Mesendoderm (in vitro differentiated cells): Measurements from ENCODE around the gene FSTL1.

Experiments used
- DNase-seq: peaks from one replicate; pipeline ENCODE4 v3.0.0; 2013
- H2AK5ac ChIP-seq: 2 replicates; pipeline ENCODE4 v1.6.1; 2013; ENCODE audit warnings: low read length, inconsistent platforms
- H2BK120ac ChIP-seq: 2 replicates; pipeline ENCODE4 v1.6.1; 2013; ENCODE audit warnings: low read depth, mild to moderate bottlenecking, low read length, moderate library complexity, mixed read lengths
- H2BK15ac ChIP-seq: replicated peaks from 2 replicates; pipeline ENCODE4 v1.6.1; 2013; ENCODE audit warnings: low read depth, mild to moderate bottlenecking, moderate library complexity
- H2BK5ac ChIP-seq: 2 replicates; pipeline ENCODE4 v1.6.1; 2013; ENCODE audit warnings: low read length, inconsistent platforms
- H3K18ac ChIP-seq: 2 replicates; pipeline ENCODE4 v1.6.1; 2013; ENCODE audit warnings: mild to moderate bottlenecking, low read length, mixed read lengths
- H3K23ac ChIP-seq: one replicate; pipeline ENCODE4 v1.6.1; 2013; ENCODE audit warnings: low read length
- H3K27ac ChIP-seq: 2 replicates; pipeline ENCODE4 v1.5.1; 2013; ENCODE audit warnings: low read depth, mild to moderate bottlenecking, inconsistent platforms, low read length, moderate library complexity
- H3K27me3 ChIP-seq: 2 replicates; pipeline ENCODE4 v1.6.1; 2013; ENCODE audit warnings: low read length, control low read depth, mild to moderate bottlenecking, inconsistent platforms; ENCODE audit not compliant: insufficient read depth, poor library complexity
- H3K36me3 ChIP-seq: 2 replicates; pipeline ENCODE4 v1.6.1; 2013; ENCODE audit warnings: low read length, inconsistent platforms; ENCODE audit not compliant: control insufficient read depth, insufficient read depth
- H3K4ac ChIP-seq: one replicate; pipeline ENCODE4 v1.6.1; 2013; ENCODE audit warnings: low read depth, mild to moderate bottlenecking, low read length, moderate library complexity
- H3K4me1 ChIP-seq: 2 replicates; pipeline ENCODE4 v1.6.1; 2013; ENCODE audit warnings: low read depth, low read length, inconsistent platforms; ENCODE audit not compliant: control insufficient read depth
- H3K4me2 ChIP-seq: 2 replicates; pipeline ENCODE4 v1.6.1; 2013; ENCODE audit warnings: low read length
- H3K4me3 ChIP-seq: 2 replicates; pipeline ENCODE4 v1.5.1; 2013; ENCODE audit warnings: mild to moderate bottlenecking, low read length
- H3K56ac ChIP-seq: one replicate; pipeline ENCODE4 v1.6.1; 2013; ENCODE audit warnings: low read length
- H3K79me1 ChIP-seq: 2 replicates; pipeline ENCODE4 v1.6.1; 2013; ENCODE audit warnings: low read length, inconsistent platforms
- H3K79me2 ChIP-seq: 2 replicates; pipeline ENCODE4 v1.6.1; 2013; ENCODE audit warnings: mild to moderate bottlenecking, low read length; ENCODE audit not compliant: control insufficient read depth, insufficient read depth
- H3K9ac ChIP-seq: 2 replicates; pipeline ENCODE4 v1.6.1; 2013; ENCODE audit warnings: low read length, inconsistent platforms
- H4K5ac ChIP-seq: one replicate; pipeline ENCODE4 v1.6.1; 2013; ENCODE audit warnings: low read length
- H4K8ac ChIP-seq: one replicate; pipeline ENCODE4 v1.6.1; 2013; ENCODE audit warnings: low read depth, mild to moderate bottlenecking, control low read depth, low read length, moderate library complexity
- WGBS: extraction: QIAGEN DNeasy Blood & Tissue Kit; methylation state at CpG from one replicate; pipeline ENCODE4 v1.1.7; 2013; ENCODE audit warnings: low lambda C conversion rate, missing lambda C conversion rate; ENCODE audit not compliant: insufficient coverage; ENCODE audit errors: extremely low coverage; 5-methylcytosine and 5-hydroxymethylcytosine counted together

The FSTL1 gene

GRCh38 chr3:120438216-120438615 is 12.6 kb downstream of the FSTL1 start:
- H3K23ac ChIP-seq, result no peak overlapping the region
- WGBS, result no CpG with 5 or more reads among the region's 4 CpGs
- peaks cover 38% of the 10 kb centered on the region for H3K79me2 ChIP-seq
- H3K9ac ChIP-seq, result no peak overlapping the region
- DNase-seq, result no peak
- no peak overlapping the region for H3K4me3 ChIP-seq
- no peak overlapping the region for H3K56ac ChIP-seq
- no peak overlapping the region for H2BK15ac ChIP-seq
- no peak overlapping the region for H2BK120ac ChIP-seq
- no peak overlapping the region for H2AK5ac ChIP-seq
- H3K4me1 ChIP-seq, result peaks cover 5% of the 10 kb centered on the region
- H3K4me2 ChIP-seq, result no peak overlapping the region
- H3K27ac ChIP-seq, result no peak overlapping the region
- H3K18ac ChIP-seq, result no peak overlapping the region
- peaks cover 3% of the 10 kb centered on the region for H3K36me3 ChIP-seq
- no peak overlapping the region for H2BK5ac ChIP-seq
- no peak overlapping the region for H3K4ac ChIP-seq
- H4K8ac ChIP-seq, result no peak overlapping the region
- H3K79me1 ChIP-seq, result peaks cover 22% of the 10 kb centered on the region
- H4K5ac ChIP-seq, result no peak overlapping the region
- no peaks in the 10 kb centered on the region for H3K27me3 ChIP-seq

- no peak overlapping the region for H3K27ac ChIP-seq
Measured at GRCh38 chr3:120437559-120437958, 13.2 kb downstream of the FSTL1 start.

GRCh38 chr3:120436523-120437050 is 14.2 kb downstream of the FSTL1 start:
- WGBS, result no CpG with 5 or more reads among the region's 4 CpGs
- Histone ChIP-seq H2AK5ac (no peak overlapping the region), H3K4me2 (no peak overlapping the region), H2BK120ac (no peak overlapping the region), H3K27me3 (no peaks in the 10 kb centered on the region), H3K18ac (no peak overlapping the region), H4K8ac (no peak overlapping the region), H3K79me2 (peaks cover 39% of the 10 kb centered on the region), H3K4me3 (no peak overlapping the region), H2BK5ac (no peak overlapping the region), H3K56ac (no peak overlapping the region), H3K9ac (no peak overlapping the region), H4K5ac (no peak overlapping the region), H3K4me1 (peaks cover 8% of the 10 kb centered on the region), H3K79me1 (peaks cover 25% of the 10 kb centered on the region), H2BK15ac (no peak overlapping the region), H3K4ac (no peak overlapping the region), H3K23ac (no peak overlapping the region), H3K27ac (no peak overlapping the region), H3K36me3 (peaks cover 3% of the 10 kb centered on the region)
- DNase-seq, result peak; percentile 55

More at GRCh38 chr3:120437559-120437958, 13.2 kb downstream of the FSTL1 start:
- no CpG with 5 or more reads among the region's 2 CpGs for WGBS
- no peak overlapping the region for H3K18ac ChIP-seq
- H3K4ac ChIP-seq, result no peak overlapping the region
- no peak overlapping the region for H3K4me2 ChIP-seq
- H3K4me3 ChIP-seq, result no peak overlapping the region
- H3K79me1 ChIP-seq, result peaks cover 24% of the 10 kb centered on the region
- no peaks in the 10 kb centered on the region for H3K27me3 ChIP-seq
- no peak overlapping the region for H3K23ac ChIP-seq
- peaks cover 3% of the 10 kb centered on the region for H3K36me3 ChIP-seq
- H3K56ac ChIP-seq, result no peak overlapping the region
- H2BK15ac ChIP-seq, result no peak overlapping the region
- no peak overlapping the region for H2BK5ac ChIP-seq
- peaks cover 40% of the 10 kb centered on the region for H3K79me2 ChIP-seq
- peaks cover 7% of the 10 kb centered on the region for H3K4me1 ChIP-seq
- no peak overlapping the region for H2AK5ac ChIP-seq
- DNase-seq, result no peak
- no peak overlapping the region for H4K8ac ChIP-seq
- H2BK120ac ChIP-seq, result no peak overlapping the region
- H4K5ac ChIP-seq, result no peak overlapping the region
- no peak overlapping the region for H3K9ac ChIP-seq

GRCh38 chr3:120435621-120436020 is 15.2 kb downstream of the FSTL1 start:
- Histone ChIP-seq H3K56ac (no peak overlapping the region), H2BK15ac (no peak overlapping the region), H3K27me3 (no peaks in the 10 kb centered on the region), H3K79me2 (peaks cover 37% of the 10 kb centered on the region), H2AK5ac (no peak overlapping the region), H3K18ac (no peak overlapping the region), H3K4me2 (no peak overlapping the region), H4K8ac (no peak overlapping the region), H3K36me3 (peaks cover 3% of the 10 kb centered on the region), H4K5ac (no peak overlapping the region), H3K79me1 (peaks cover 23% of the 10 kb centered on the region), H3K4ac (no peak overlapping the region), H2BK120ac (no peak overlapping the region), H2BK5ac (no peak overlapping the region), H3K27ac (no peak overlapping the region), H3K4me1 (peaks cover 8% of the 10 kb centered on the region), H3K9ac (no peak overlapping the region), H3K4me3 (no peak overlapping the region), H3K23ac (no peak overlapping the region)
- WGBS, result no CpG with 5 or more reads among the region's 4 CpGs
- peak; percentile 49 for DNase-seq

- Histone ChIP-seq H3K4ac (no peak overlapping the region), H2BK15ac (no peak overlapping the region), H3K27me3 (no peaks in the 10 kb centered on the region), H3K18ac (no peak overlapping the region), H3K79me2 (peaks cover 27% of the 10 kb centered on the region), H3K4me1 (peaks cover 8% of the 10 kb centered on the region), H4K8ac (no peak overlapping the region), H4K5ac (no peak overlapping the region), H3K79me1 (peaks cover 22% of the 10 kb centered on the region), H3K36me3 (peaks cover 3% of the 10 kb centered on the region), H3K23ac (no peak overlapping the region), H2AK5ac (no peak overlapping the region), H3K9ac (no peak overlapping the region), H2BK5ac (no peak overlapping the region), H2BK120ac (no peak overlapping the region), H3K56ac (no peak overlapping the region), H3K27ac (no peak overlapping the region), H3K4me3 (no peak overlapping the region), H3K4me2 (no peak overlapping the region)
- no peak for DNase-seq
- no CpG with 5 or more reads among the region's 4 CpGs for WGBS
Measured at GRCh38 chr3:120433662-120434331, 17.0 kb downstream of the FSTL1 start.
